Activated gamma-delta T cell treated with Interleukin-2 at 50 U/mL for 16 hours (primary cell): ENCODE measurements around the gene MED13L.
A peak's percentile ranks its signal among the peaks of the same experiment; 100 is the strongest.

Experiments
- DNase-seq: peaks from one replicate; pipeline ENCODE4 v3.0.0-alpha.2; 2020

MED13L gene

GRCh38 chr12:116209503-116209902, 68.0 kb downstream of the MED13L start:
- DNase-seq, result no peak

- no peak for DNase-seq
Measured at GRCh38 chr12:116207274-116207673, 70.2 kb downstream of the MED13L start.

- no peak for DNase-seq
Measured at GRCh38 chr12:116206828-116207227, 70.7 kb downstream of the MED13L start.

GRCh38 chr12:116204785-116205184, 72.7 kb downstream of the MED13L start:
- DNase-seq, result no peak

GRCh38 chr12:116204169-116204568, 73.3 kb downstream of the MED13L start:
- no peak for DNase-seq

GRCh38 chr12:116202940-116203339, 74.6 kb downstream of the MED13L start:
- no peak for DNase-seq

GRCh38 chr12:116202433-116202832, 75.1 kb downstream of the MED13L start:
- DNase-seq, result no peak

GRCh38 chr12:116201908-116202307, 75.6 kb downstream of the MED13L start:
- no peak for DNase-seq

GRCh38 chr12:116201359-116201758, 76.1 kb downstream of the MED13L start:
- DNase-seq, result no peak

- DNase-seq, result no peak
Measured at GRCh38 chr12:116200812-116201211, 76.7 kb downstream of the MED13L start.

- DNase-seq, result no peak
Measured at GRCh38 chr12:116199160-116199706, 78.3 kb downstream of the MED13L start.

GRCh38 chr12:116196752-116197718, 80.5 kb downstream of the MED13L start:
- no peak for DNase-seq

GRCh38 chr12:116196226-116196625, 81.3 kb downstream of the MED13L start:
- no peak for DNase-seq

- peak; percentile 27 for DNase-seq
Measured at GRCh38 chr12:116194935-116195431, 82.5 kb downstream of the MED13L start.

- DNase-seq, result no peak
Measured at GRCh38 chr12:116189692-116190091, 87.8 kb downstream of the MED13L start.

GRCh38 chr12:116188581-116188980, 88.9 kb downstream of the MED13L start:
- DNase-seq, result no peak

GRCh38 chr12:116187151-116187511, 90.4 kb downstream of the MED13L start:
- DNase-seq, result no peak

GRCh38 chr12:116186482-116187150, 90.9 kb downstream of the MED13L start:
- no peak for DNase-seq

GRCh38 chr12:116184763-116185162, 92.7 kb downstream of the MED13L start:
- DNase-seq, result no peak

- DNase-seq, result no peak
Measured at GRCh38 chr12:116183741-116184141, 93.8 kb downstream of the MED13L start.

GRCh38 chr12:116182359-116183063, 95.0 kb downstream of the MED13L start:
- DNase-seq, result no peak

GRCh38 chr12:116180448-116180847, 97.0 kb downstream of the MED13L start:
- DNase-seq, result no peak

- no peak for DNase-seq
Measured at GRCh38 chr12:116179384-116179783, 98.1 kb downstream of the MED13L start.
